ENCODE results near the gene RITA1.
A peak's percentile ranks its signal among the peaks of the same experiment; 100 is the strongest.

Gene RITA1

DNA sequence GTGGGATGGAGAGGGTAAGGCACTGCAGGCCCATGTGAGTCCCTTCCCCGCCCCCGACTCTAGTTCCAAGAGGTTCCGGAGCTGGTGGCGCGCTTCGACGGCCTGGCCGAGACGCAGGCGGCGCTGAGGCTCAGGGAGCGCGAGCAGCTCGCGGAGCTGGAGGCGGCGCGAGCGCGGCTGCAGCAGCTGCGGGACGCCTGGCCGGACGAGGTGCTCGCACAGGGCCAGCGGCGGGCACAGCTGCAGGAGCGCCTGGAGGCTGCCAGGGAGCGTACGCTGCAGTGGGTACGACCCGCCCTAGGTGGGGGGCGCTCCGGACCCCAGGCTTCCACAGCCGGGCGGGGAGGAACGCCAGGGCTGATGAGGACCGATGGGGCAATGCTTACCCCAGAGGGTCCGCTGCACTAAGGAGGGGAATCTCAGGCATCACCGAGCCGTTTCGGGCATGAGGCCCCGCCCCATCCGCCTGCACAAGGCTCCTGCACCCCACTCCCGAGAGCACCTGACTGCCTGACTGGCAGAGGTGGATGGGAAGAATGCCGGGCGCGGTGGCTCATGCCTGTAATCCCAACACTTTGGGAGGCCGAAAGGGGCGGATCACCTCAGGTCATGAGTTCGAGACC is 31.1 kb upstream of the RITA1 start:
- DNase-seq = no peak

DNA sequence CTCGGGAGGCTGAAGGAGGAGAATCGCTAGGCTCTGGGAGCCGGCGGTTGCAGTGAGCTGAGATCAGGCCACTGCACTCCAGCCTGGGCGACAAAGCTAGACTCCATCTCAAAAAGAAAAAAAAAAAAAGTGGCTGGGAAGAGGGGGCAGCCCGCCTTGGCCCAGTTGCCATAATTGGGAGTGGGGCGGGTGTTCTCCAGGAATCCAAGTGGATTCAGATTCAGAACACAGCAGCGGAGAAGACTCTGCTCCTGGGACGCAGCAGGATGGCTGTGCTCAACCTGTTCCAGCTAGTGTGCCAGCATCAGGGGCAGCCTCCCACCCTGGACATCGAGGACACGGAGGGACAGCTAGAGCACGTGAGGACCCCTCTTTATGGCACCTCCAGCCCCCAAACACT is 30.5 kb upstream of the RITA1 start:
- DNase-seq = no peak

DNA sequence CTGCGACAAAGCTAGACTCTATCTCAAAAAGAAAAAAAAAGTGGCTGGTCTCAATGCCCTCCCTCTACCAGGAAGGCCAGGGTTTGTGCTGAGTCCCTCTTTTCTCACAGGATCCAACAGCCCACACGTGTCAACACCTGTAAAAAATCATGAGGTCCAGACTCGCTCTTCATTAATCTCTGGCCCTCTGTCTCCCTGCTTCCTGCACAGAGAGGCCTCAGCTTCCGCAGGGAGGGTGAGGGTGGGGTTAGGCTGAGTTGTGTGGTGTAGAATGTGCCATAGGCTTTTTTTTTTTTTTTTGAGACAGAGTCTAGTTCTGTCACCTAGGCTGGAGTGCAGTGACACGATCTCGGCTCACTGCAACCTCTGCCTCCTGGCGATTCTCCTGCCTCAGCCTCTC is 29.9 kb upstream of the RITA1 start:
- DNase-seq = no peak

DNA sequence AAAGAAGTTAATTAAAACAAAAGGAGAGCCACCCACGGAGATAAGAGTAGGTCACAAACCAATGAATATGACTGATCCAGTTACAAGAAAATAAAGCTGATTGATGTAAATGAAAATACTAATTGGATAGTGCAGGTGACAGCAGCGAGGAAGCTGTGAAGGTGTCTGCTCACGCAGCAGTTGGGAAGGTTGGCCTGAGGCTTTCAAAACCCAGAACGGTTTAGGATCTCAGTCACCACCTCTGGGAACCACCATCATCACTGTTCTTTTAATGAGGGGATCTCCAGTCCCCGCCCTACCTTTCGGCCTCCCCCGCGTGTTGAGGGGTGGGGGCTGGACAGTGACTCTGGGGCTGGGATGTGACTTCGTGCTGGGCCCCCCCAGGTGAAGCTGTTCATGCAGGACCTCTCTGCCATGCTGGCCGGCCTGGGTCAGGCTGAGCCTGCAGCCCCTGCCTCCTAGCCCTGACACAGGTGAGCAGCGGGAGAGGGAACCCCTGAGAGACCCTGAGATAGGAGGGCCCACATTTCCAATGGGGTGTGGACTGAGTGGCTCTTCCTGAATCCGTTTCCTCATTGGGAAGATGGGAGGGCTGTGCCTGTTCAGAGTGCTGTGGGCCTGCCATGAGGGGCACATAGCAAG is 28.2 kb upstream of the RITA1 start:
- DNase-seq = no peak

DNA sequence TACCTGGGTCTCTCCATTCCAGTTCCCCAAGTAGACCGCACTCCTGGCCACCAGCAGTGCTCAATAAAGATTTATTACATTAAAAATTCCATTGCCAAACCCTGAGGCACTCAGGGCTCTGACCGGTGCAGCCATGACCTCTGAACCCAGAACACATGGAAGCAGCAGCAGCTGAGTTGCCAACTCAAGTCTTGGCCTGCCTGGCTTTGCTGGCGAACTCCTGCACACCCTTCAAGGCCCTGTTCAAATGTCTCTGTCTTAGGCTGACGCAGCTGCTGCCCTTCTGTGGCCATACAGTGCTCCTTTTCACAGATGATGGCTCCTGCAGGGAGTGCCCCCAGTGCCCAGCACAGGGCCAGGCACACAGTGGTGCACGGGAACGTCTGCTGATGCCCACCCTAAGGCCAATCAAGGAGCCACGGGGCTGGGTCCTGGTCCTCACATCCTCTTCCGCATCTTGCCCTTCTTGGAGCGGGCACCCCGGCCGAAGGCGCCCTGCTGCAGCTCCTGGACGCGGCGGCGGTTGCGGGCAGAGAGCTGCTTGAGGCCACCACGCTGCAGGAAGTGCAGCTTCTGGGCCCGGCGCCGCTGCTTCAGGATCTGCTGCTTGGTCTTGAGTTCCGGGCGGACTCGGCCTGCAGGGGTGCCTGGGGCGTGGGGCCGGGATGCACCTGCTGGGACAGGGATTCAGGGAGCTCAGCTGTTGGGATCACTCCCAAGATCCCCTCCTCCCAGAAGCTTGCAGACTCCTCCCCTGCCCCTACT is 26.9 kb upstream of the RITA1 start:
- DNase-seq = no peak

DNA sequence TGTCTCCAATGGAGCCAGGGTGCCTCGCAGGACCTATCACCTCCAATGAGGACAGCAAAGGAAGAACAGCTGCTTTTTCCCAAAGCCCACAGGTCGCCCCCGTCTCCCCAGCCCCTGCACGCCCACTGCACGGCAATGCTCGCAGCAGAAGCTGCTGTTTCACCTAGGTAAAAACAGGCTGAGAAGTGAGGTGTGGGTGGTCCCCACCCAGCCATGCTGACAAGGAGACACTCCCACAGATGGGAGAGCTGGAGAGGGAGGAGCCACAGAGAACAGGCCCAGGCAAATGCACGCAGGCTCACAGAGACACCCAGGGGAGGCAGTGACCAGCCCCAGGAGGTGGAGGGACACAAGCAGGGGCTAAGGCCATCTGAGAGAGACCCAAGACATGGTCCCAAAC is 25.6 kb upstream of the RITA1 start:
- no peak for DNase-seq

DNA sequence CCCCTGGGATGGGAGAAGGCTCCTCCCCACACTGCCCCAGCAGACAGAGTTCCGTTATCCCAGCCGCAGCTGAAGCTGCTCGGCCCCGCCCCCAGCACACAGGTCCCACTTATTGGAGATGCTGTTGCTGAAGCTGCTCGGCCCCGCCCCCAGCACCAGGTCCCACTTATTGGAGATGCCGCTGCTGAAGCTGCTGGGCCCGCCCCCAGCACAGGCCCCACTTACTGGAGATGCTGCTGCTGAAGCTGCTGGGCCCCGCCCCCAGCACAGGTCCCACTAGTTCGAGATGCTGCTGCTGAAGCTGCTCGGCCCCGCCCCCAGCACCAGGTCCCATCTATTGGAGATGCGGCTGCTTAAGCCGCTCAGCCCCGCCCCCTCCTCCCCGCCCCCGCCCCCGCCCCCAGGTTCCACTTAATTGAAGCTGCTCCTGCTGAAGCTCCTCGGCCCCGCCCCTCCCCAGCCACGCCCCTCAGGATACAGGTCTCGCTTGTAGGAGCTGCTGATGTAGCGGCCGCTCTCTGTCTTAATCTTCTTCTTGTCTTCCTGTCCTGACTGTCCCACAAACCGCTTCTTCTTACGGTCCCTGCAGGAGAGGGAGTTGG is 24.0 kb upstream of the RITA1 start:
- no peak for DNase-seq

DNA sequence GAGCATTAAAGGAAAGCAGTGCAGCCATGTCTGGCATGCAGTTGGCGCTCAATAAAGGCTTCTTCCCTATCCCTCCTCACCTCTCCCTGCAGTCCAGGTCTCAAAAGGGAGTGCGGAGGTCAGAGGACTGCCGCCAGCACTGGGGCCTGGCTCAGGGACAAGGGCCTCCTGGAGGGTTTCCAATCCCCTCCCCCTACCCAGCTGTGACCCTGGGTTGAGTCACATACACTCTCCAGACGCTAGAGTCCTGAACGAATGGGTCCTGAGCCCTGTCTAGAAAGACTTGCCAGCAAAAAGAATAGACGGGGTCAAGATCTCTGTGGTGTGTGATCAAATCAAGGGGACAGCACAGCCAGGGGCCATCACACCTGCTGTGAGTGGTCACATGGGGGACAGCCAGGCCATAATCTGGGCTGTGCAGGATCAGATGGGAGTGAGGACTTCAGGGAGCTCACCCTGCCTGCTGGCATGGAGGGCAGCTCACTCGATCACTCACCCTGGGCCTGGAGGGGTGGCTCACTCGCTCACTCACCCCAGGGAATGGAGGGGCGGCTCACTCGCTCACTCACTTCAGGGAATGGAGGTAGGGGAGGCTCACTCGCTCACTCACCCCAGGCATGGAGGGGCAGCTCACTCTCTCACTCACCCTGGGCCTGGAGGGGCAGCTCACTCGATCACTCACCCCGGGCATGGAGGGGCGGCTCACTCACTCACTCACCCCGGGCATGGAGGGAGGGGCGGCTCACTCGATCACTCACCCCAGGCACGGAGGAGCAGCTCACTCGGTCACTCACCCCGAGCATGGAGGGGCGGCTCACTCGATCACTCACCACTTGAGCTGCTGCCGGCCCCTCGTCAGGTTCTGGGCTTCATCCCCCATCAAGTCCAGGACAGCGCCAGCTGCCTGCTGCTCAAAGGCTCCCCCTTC is 23.2 kb upstream of the RITA1 start:
- DNase-seq = no peak

DNA sequence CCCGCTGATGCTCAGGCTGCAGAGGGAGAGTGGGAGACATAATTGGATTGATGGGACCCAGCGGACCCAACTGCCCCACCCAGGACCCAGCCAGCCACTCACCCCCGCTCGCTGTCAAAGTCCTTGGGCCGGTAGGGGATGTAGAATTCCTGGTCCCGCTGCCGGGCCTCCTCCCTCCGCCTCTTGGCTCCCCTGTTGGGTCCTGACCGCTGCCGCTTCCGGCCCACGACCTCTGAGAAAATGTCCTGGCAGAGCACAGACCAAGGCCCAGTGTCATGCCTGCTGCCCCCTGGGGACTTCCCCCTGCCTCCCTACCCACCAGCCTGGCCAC is 22.5 kb upstream of the RITA1 start:
- DNase-seq = no peak

DNA sequence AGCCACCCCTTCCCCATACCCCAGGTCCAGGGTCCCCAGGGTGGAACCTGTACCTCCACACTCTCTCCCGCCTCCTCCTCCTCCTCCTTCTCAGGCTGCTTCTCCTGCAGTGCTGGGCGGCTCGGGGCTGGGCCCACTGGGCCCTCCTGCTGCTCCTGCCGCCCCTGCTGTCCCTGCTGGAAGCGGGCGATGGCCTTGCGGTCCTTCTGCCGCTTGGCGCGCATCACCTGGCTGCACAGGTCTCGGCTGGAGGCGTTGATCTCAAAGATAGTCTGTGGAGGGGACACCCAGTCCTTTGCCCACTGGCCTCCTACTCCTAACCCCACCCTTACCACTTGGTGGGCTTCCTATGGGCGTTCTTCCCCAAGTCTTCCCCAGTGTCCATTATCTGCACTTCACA is 21.5 kb upstream of the RITA1 start:
- DNase-seq = no peak

DNA sequence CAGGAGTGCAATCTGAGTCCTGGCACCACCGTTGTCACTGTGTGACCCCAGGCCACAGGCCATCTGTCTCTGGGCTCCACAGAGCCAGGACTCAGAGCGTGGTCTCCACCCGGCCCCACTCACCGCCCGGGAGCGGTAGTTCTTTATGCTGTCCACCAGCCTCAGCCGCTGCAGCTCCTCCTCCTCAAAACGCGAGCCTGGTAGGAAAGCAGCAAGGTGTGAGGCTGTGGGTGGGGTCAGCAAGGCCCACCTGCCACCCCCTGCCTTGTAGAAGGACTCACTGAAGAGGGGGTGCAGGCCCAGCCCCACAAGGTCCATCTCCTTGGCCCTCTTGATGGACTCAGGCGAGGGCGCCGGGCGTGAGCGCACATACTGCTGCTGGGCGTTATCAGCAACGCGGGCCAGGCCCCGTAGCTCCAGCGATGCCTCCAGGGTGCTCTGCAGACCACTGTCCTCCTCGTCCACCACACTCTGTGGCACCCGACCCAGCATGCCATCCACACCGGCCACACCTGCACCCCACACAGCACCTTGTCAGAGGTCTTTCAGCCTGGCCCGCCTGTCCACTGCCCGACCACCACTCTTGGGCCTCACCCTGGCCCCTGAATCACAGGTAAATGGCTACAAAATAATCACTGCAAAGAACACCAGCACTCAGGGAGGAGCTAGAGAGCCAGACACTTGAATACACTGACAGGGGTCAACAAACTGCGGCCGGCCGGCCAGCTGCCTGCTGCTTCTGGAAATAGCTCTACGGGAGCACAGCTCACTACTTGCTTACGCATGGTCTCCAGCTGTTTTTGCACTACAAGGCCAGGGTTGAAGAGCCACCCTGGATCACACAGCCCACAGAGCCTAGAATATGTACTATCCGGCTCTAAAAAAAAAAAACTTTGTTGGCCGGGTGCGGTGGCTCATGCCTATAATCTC is 19.7 kb upstream of the RITA1 start:
- no peak for DNase-seq

DNA sequence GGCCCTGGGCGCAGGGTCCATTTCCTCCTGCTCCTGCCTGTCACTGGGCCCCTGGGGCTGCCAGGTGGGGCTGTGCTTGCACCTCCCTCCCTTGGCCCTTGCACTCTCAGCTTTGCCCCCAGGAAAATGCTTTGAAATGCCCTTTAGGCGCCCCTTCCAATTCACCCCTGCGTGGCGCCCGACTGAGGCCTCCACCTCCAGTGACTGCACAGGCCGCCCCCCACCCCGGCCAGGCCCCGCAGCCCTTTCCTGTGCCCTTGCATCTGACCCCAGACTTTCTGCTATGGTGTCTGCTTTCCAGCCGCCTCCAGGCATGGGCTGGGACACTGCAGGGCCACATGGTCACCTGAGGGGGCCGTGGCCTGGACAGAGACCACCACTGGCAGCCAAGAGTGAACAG is 17.7 kb upstream of the RITA1 start:
- no peak for DNase-seq

DNA sequence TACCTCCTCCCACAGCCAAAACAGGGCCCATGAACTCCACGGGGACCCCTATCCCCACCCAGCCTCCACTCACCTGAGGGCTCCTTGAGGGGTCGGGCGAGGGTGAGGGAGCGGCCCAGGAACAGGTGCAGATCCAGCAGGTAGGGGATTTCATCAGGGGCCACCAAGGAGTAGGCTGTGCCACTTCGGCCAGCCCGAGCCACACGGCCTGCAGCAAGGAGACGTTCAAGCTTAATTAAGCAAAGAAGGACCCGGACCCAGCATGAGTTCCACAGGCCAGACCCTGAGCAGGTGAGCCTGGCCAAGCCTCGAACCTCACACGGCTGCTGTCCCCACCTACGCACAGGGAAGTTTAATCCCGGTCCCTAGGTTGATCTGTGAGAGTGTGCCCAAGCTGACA is 15.8 kb upstream of the RITA1 start:
- no peak for DNase-seq

DNA sequence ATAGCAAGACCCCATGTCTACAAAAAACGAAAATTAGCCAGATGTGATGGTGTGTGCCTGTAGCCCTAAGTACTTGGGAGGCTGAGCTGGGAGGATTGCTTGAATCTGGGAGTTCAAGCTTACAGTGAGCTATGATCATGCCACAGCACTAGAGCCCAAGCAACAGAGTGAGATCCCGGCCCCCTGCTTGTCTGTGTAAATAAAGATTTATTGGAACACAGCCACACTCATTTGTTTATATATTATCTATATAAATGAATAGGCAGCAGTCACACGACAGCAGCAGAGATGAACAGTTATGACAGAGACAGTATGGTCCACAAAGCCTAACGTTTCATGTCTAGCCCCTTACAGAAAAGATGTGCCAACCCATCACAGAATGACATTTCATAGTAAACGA is 15.1 kb upstream of the RITA1 start:
- no peak for DNase-seq

DNA sequence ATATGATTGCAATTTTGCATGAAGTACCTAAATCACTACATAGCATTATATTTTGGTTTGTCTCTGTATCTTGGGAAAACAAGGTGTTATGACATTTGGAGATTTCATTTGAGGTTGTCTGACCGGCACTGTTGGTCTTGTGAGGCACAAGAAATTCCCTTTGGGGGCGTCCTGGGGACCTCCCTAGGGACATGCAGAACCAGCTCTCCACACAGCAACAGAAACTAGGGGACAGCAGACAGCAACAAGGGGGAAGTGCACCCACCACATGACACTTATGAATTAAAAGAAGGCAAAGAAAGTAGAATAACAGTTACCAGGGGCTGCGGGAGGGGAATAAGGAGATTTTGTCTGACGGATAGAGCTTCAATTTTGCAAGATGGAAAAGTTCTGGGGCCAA is 14.6 kb upstream of the RITA1 start:
- no peak for DNase-seq

DNA sequence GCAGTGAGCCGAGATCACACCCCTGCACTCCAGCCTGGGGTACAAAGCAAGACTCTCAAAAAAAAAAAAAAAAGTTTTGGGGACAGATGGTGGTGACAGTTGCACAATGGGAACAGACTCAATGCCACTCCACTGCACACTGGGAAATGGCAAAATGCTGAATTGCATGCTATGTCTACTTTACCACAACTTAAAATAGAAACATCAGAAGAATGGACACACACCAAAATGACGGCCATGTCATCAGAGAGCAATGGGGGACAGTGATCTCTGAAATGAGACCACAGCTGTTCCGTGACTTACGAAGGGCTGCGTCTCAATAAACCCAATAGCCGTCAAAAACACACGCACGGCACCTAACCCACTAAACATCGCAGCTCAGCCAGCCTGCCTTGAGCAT is 14.0 kb upstream of the RITA1 start:
- no peak for DNase-seq

DNA sequence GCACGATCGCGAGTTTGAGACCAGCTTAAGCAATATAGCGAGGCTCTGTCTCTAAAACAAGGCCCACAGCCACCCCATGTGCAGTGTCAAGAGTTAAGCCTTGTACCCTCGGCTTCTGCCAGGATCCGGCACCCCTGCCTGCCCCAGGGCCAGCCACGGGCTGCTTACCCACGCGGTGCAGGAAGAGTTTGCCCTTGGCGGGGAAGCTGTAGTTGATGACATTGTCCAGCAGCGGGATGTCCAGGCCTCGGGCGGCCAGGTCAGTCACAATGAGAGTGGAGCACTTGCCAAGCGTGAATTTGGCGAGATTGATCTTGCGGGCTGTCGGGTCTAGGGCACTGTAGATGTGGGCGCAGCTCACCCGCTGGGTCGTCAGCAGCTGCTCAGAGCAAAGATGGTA is 13.3 kb upstream of the RITA1 start:
- no peak for DNase-seq

DNA sequence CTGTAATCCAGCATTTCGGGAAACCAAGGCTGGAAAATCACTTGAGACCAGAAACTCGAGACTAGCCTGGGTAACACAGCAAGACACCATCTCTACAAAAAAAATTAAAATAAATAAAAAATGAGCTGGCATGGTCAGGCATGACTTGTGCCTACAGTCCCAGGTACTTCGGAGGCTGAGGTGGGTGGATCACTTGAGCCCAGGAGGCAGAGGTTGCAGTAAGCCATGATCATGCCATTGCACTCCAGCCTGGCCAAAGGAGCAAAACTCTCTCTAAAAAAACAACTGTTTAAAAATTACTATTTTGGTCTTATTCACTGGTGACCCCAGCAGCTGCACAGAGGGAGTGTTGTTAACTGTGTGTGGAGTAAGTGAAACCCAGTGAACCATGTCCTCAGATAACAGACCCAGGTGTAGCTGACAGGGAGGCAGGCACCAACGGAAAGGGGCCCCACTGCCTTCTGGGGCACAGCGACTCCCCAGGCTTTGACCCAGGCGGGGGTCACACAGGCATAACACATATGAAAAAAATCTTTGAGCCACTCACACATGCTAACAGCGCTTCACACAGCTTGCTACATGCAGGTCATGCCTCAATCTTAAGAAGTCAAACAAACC is 12.3 kb upstream of the RITA1 start:
- DNase-seq = no peak

DNA sequence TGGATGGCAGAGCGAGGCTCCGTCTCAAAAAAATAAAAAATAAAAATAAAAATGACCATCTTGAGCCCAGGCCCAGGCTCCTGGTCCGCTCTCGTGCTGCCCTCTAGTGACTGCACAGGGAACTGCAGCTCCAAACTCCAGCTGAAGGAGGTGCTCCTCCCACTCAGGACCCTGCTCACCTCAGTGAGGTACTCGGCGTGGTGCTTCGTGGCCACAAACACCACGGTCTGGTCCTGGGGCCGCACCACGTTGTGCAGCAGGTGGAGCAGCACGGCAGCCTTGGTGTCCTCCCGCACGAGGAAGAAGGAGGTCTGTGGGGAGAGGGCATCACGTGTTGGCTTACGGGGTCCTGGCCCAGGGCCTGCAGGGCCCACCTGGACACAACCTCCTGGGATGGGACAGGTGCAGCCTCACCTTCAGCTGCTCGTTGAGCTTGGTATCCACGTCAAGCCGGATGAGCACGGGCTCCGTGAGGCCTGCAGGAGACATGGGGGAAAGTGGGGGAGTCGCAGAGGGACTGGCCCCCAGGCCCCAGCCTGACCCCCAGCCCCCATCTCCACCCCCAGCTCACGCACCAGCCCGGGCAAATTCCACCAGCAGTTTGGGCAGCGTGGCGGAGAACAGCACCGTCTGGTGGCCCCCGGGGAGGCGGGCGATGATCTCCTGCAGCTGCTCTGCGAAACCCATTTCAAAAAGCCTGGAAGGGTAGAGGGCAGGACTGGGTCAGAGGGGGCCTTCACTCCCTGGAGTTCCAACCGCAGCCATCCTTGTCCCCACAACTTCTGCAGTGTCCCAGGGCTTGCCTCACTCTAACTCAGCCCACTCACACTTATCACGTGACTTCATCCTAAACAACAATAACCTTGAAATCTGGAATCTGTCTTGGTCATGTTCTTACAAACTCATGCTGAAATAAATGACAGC is 10.8 kb upstream of the RITA1 start:
- peak; percentile 79 for DNase-seq

DNA sequence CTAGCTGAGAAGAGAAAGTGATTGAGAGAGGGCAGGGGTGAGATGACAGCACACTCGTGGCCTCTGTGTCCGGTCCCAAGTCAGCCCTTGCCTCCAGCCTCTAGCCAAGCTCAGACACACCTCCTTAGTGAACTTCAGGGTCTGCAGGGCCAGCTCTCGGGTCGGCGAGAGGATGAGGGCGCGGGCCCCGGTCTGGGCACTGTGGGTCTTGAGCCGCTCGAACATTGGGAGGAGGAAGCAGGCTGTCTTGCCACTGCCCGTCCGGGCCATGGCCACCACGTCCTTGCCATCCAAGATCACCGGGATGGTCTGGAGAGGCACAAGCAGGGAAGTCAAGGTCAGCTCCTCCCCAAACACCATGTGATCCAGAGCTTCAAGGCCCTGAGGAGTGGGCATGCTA is 6.5 kb upstream of the RITA1 start:
- DNase-seq = no peak
